IPS DF 6.9 (cell line): ENCODE measurements around the gene YEATS2.

Experiments used
- DNase-seq: peaks from one replicate; pipeline ENCODE4 v3.0.0-alpha.2; 2013; ENCODE audit warnings: low read depth, low spot score
- H3K27ac ChIP-seq: one replicate; pipeline ENCODE4 v1.5.1; 2013; ENCODE audit warnings: low read length, control low read depth
- H3K27me3 ChIP-seq: 2 replicates; pipeline ENCODE4 v1.6.1; 2013; ENCODE audit warnings: mild to moderate bottlenecking, low read length; ENCODE audit not compliant: control insufficient read depth, insufficient read depth
- H3K36me3 ChIP-seq: 2 replicates; pipeline ENCODE4 v1.6.1; 2013; ENCODE audit warnings: low read length; ENCODE audit not compliant: control insufficient read depth, insufficient read depth
- H3K4me1 ChIP-seq: 2 replicates; pipeline ENCODE4 v1.6.1; 2013; ENCODE audit warnings: low read length; ENCODE audit not compliant: control insufficient read depth, insufficient read depth
- H3K4me3 ChIP-seq: 2 replicates; pipeline ENCODE4 v1.5.1; 2013; ENCODE audit warnings: mild to moderate bottlenecking, low read length
- H3K9me3 ChIP-seq: 2 replicates; pipeline ENCODE4 v1.6.1; 2013; ENCODE audit warnings: low read length, inconsistent platforms; ENCODE audit not compliant: control insufficient read depth, insufficient read depth
- WGBS: extraction: QIAGEN DNeasy Blood & Tissue Kit; methylation state at CpG from one replicate; pipeline ENCODE4 v1.1.7; 2013; ENCODE audit warnings: mixed read lengths, missing lambda C conversion rate; ENCODE audit not compliant: insufficient read length, insufficient coverage; 5-methylcytosine and 5-hydroxymethylcytosine counted together

YEATS2 gene

DNA sequence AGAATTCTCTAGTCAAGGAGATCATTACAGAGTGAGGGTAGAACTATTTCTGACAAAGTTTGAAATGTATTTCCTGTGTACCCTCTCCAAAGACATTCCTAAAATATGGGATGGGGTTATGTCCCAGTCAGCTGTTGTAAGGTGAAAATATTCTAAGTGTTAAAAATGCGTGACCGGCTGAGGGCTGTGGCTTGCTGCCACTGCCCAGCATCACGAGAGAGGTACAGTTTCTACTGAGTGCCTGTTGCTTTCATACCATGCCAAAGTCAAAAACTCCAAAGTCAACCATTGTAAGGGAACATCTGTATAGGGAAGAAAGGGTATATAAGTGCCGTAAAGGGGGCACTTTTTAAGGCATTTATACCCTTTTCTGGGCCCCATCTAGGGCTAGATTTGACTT, 96.9 kb downstream of the YEATS2 start:
- Histone ChIP-seq H3K27ac (no peak overlapping the region), H3K4me3 (no peak overlapping the region), H3K9me3 (no peaks in the 10 kb centered on the region), H3K27me3 (no peaks in the 10 kb centered on the region), H3K4me1 (no peaks in the 10 kb centered on the region), H3K36me3 (peaks cover 22% of the 10 kb centered on the region)
- no peak for DNase-seq
- WGBS: no CpG with 5 or more reads among the region's 4 CpGs

DNA sequence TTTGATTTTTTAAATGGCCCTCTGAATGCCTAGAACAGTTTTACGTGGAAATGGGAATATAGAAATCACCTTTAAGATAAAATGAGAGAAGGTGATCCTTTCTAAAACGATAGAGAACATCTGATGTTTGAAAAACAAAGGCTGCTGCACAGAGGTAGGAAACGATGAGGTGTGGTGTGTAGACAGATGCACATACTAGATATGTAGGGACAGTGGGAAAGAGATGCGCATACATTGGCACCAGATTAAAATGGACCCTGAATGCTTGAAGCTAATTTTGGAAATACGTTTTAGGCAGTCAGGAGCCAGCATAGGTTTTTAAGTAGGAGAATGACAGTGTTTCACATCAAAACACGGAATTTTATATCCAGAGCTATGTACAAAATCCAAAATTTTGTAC, 98.8 kb downstream of the YEATS2 start:
- peaks cover 24% of the 10 kb centered on the region; the same call in 1 of the 2 replicates for H3K36me3 ChIP-seq
- no peaks in the 10 kb centered on the region for H3K27me3 ChIP-seq
- no peaks in the 10 kb centered on the region for H3K9me3 ChIP-seq
- no CpG with 5 or more reads among the region's 6 CpGs for WGBS
- no peak for DNase-seq
- H3K4me1 ChIP-seq: no peaks in the 10 kb centered on the region
- no peak overlapping the region for H3K4me3 ChIP-seq
- H3K27ac ChIP-seq: no peak overlapping the region

DNA sequence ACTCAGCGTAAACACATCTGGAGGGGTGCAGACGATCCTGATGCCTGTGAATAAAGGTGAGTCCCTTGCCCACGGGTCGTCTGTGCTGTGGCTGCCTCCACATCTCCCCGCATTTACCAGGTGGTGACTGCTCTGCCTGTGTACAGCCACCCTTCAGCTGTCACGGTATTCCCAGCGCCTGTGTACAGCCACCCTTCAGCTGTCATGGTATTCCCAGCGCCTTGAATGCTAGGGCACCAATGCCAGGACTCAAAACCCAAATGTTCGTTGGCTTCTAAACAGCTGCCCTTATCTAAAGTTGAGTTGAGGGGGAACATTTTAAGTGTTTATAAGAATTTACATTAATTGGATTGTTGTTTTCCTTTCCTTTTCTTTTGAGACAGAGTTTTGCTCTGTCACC, 100.4 kb downstream of the YEATS2 start:
- Histone ChIP-seq H3K4me1 (no peaks in the 10 kb centered on the region), H3K27ac (no peak overlapping the region), H3K36me3 (peaks cover 33% of the 10 kb centered on the region), H3K4me3 (no peak overlapping the region), H3K9me3 (no peaks in the 10 kb centered on the region), H3K27me3 (no peaks in the 10 kb centered on the region)
- no peak for DNase-seq
- WGBS: no CpG with 5 or more reads among the region's 9 CpGs

DNA sequence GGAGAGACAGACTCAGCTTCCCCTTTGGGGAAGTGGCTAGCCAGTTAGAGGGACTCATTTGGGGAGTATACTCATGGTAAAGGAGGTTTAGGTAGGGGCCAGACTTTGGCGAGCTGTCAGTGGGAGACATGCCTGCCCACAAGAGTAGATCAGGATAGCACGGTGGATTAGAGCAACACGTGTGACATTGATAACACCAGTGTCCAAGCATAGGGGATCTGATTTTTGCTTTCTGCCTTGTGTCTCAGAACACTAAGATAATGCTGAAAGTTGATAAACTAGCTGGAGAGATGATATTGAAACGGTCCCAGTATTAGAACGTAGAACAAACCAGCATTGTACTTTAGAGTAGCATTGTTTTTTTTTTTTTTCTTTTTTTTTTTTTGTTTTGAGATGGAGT, 101.9 kb downstream of the YEATS2 start:
- H3K4me1 ChIP-seq: no peaks in the 10 kb centered on the region
- no peak overlapping the region for H3K4me3 ChIP-seq
- DNase-seq: no peak
- H3K27ac ChIP-seq: no peak overlapping the region
- peaks cover 40% of the 10 kb centered on the region for H3K36me3 ChIP-seq
- no peaks in the 10 kb centered on the region for H3K27me3 ChIP-seq
- H3K9me3 ChIP-seq: no peaks in the 10 kb centered on the region
- no CpG with 5 or more reads among the region's 5 CpGs for WGBS

DNA sequence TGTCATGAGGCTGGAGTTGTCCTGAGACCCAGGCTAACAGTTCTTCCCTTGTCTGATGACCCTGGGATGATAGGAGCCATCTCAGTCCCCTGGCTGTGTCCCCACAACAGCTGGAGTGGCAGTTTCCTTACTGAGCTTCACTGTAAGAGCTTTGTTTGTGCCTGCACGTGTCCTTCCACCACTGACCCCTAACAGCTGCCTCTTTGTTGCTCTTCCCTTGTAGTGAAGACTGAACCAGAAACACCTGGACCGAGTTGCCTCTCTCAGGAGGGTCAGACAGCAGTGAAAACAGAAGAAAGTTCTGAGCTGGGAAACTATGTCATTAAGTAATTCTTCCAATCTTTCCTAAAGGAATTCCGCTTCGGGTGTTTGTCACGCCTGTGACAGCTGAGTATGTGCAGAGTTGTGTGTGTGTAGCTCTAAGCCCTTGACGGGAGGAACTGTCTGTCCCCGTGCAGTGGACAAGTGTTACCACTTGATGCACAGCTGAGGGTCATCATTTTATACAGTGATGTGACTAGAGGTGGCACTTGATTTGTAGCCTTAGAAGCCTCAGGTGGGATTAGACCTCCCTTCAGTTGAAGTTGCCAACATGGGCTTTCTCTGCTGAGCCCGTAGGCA, 102.8 kb downstream of the YEATS2 start:
- DNase-seq: no peak
- peaks cover 46% of the 10 kb centered on the region for H3K36me3 ChIP-seq
- WGBS: no CpG with 5 or more reads among the region's 8 CpGs
- no peaks in the 10 kb centered on the region for H3K27me3 ChIP-seq
- H3K4me1 ChIP-seq: no peaks in the 10 kb centered on the region
- no peaks in the 10 kb centered on the region for H3K9me3 ChIP-seq
- no peak overlapping the region for H3K4me3 ChIP-seq
- H3K27ac ChIP-seq: no peak overlapping the region

DNA sequence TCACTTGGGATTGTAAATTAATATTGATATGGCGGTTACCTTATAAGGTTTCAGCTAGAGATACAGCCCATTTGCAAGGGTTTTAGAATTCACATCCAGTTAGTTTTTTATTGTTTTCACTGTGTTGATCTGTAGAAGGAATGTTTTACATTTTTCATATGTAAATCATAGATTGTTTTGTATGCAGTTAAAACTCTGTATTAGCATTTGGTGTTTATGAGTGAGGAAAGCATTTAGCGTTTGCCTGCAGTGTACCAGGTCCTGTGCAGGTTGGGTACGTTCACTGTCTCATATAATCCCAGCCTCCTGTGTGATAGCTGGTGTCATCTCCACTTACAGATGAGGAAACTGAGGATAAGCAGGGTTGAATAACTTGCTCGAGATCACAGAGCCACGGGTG, 104.0 kb downstream of the YEATS2 start:
- WGBS: no CpG with 5 or more reads among the region's 5 CpGs
- Histone ChIP-seq H3K36me3 (peaks cover 56% of the 10 kb centered on the region), H3K4me1 (no peaks in the 10 kb centered on the region), H3K27ac (no peak overlapping the region), H3K4me3 (no peak overlapping the region), H3K9me3 (no peaks in the 10 kb centered on the region), H3K27me3 (no peaks in the 10 kb centered on the region)
- no peak for DNase-seq

DNA sequence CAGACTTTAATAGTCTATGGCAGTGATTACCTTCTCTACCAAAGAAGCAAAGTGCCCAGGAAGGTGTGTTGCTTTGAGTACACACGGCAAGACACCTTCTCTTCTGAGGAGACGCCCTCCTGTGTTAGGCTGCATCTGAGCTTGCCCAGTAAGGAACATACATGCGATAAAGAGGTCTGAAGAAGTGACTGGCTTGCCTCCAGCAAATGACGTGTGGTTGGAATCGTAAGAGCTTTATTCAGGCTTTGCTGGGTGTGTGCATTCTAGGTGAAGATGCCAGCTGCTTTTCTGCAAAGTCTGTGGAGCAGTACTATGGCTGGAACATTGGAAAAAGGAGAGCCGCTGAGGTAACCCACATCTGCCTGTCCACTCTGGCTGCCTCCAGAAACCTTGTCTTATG, 105.4 kb downstream of the YEATS2 start:
- Histone ChIP-seq H3K9me3 (no peaks in the 10 kb centered on the region), H3K36me3 (peaks cover 65% of the 10 kb centered on the region), H3K4me3 (no peak overlapping the region), H3K27me3 (no peaks in the 10 kb centered on the region), H3K27ac (no peak overlapping the region), H3K4me1 (no peaks in the 10 kb centered on the region)
- DNase-seq: no peak
- no CpG with 5 or more reads among the region's 6 CpGs for WGBS

DNA sequence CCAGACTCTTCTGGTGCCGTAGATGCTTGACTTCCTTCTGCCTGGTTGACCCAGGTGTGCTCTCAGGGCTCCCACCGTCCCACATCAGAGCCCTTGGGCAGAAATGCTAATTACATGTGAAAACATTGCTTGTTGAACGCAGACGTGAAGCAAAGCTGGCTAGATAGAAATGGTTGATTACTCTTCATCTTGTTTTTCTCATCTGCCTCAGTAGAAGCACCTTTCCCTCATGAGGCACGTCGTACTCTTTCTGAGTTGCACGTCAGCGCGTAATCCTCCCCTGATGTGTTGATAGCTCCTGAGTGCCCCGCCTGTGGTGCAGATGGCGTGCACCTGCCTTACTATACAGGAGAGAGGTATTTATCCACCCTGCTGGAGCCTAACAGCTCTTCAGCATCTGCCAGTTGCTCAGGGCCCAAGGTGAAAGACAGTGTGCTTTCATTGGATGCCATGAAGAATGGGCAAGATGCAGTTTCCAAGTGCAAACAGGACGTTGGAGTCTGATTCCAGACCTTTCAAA, 109.7 kb downstream of the YEATS2 start:
- H3K27ac ChIP-seq: no peak overlapping the region
- no peak for DNase-seq
- no peak overlapping the region for H3K4me3 ChIP-seq
- H3K4me1 ChIP-seq: no peaks in the 10 kb centered on the region
- no peaks in the 10 kb centered on the region for H3K27me3 ChIP-seq
- no peaks in the 10 kb centered on the region for H3K9me3 ChIP-seq
- WGBS: no CpG with 5 or more reads among the region's 12 CpGs
- H3K36me3 ChIP-seq: peaks cover 69% of the 10 kb centered on the region

DNA sequence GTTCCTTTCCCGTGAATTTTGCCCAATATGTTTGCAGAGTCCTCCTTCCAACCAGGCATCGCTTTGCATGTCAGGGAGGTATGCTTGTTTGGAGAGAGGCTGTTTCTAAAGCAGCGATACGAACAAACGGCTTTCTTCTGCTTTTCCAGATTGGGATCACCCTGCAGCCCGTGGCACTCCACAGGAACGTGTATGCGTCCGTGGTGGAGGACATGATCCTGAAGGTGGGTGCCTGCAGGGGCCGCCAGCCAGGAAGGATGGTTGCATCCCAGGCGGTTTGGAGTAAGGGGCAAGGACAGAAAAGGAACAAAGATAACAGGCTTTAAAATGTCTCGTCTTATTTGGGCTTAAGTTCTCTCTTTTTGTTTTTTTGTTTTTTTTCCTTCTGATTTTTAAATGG, 110.3 kb downstream of the YEATS2 start:
- Histone ChIP-seq H3K4me1 (no peaks in the 10 kb centered on the region), H3K27me3 (no peaks in the 10 kb centered on the region), H3K36me3 (peaks cover 65% of the 10 kb centered on the region), H3K4me3 (no peak overlapping the region), H3K9me3 (no peaks in the 10 kb centered on the region), H3K27ac (no peak overlapping the region)
- DNase-seq: no peak
- WGBS: no CpG with 5 or more reads among the region's 12 CpGs

DNA sequence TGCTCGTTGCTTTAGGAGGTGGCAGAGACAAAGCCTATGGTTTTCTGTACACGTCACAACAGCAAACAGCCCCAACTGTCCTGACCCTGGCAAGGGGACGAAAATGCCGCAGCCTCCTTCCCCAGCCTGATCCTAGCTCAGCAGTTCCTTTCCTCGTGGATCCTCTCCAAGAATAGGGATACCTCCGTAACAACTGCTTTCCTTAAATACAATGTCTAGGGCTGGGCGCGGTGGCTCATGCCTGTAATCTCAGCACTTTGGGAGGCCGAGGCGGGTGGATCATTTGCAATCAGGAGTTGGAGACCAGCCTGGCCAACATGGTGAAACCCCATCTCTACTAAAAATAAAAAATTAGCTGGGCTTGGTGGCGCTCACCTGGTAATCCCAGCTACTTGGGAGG, 110.8 kb downstream of the YEATS2 start:
- Histone ChIP-seq H3K9me3 (no peaks in the 10 kb centered on the region), H3K36me3 (peaks cover 62% of the 10 kb centered on the region), H3K27me3 (no peaks in the 10 kb centered on the region), H3K27ac (no peak overlapping the region), H3K4me1 (no peaks in the 10 kb centered on the region), H3K4me3 (no peak overlapping the region)
- WGBS: no CpG with 5 or more reads among the region's 11 CpGs
- DNase-seq: no peak

DNA sequence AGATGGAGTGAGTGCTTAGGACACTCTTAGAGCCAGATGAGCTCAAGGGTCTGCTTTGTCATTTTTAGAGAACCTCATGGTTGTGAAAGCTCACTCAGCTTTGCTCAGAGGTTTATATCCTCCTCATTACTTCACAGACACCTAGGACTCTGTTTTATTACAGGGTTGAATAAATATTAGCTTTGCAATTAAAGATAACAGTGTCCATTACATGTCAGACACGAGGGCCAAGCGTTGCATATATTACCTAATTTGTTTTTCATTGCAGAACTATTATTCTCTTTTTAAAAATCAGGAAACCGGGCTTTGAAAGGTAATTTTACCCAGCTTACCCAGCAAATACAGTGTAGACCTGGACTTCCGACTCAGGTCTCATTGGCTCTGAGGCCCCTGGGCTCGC, 111.7 kb downstream of the YEATS2 start:
- peaks cover 58% of the 10 kb centered on the region for H3K36me3 ChIP-seq
- H3K9me3 ChIP-seq: no peaks in the 10 kb centered on the region
- no peak overlapping the region for H3K27ac ChIP-seq
- DNase-seq: no peak
- no peaks in the 10 kb centered on the region for H3K4me1 ChIP-seq
- no peak overlapping the region for H3K4me3 ChIP-seq
- no CpG with 5 or more reads among the region's 5 CpGs for WGBS
- H3K27me3 ChIP-seq: no peaks in the 10 kb centered on the region
